ENCODE measurements around the gene RCSD1.

The RCSD1 gene

DNA sequence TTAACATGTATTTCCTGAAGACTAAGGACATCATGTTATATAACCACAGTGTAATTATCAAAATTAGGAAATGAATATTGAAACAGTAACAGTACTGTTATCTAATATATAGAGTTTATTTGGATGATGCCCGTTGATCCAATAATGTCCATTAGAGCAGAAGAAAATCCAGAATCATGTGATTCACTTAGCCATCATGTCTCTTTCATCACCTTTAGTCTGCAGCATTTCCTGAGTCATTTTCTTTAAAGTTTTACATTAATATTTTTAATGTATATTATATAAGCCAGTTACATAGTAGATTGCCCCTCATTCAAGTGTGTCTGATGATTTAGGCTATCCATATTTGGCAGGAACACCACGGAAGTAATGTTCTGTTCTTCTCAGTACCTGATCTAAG, 120.6 kb downstream of the RCSD1 start:
- no peak for DNase-seq

DNA sequence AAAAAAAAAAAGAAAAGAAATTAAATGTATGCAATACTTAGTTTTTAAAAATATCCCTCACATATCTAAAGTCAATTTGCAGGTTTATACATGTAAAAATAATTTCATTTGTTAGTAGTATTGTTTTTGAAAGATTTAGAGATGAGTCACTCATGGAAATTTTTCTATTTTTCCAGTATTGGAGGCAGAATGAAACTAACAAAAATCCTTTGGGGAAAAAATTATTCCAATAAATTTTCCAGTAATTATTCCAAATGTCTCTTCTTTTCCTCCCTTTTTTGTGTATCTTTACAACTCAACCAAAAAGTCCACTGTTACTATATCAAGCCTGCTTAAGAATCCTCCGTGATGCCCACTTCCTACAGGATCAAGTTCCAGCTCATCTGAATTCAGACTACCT, 121.6 kb downstream of the RCSD1 start:
- no peak for DNase-seq

DNA sequence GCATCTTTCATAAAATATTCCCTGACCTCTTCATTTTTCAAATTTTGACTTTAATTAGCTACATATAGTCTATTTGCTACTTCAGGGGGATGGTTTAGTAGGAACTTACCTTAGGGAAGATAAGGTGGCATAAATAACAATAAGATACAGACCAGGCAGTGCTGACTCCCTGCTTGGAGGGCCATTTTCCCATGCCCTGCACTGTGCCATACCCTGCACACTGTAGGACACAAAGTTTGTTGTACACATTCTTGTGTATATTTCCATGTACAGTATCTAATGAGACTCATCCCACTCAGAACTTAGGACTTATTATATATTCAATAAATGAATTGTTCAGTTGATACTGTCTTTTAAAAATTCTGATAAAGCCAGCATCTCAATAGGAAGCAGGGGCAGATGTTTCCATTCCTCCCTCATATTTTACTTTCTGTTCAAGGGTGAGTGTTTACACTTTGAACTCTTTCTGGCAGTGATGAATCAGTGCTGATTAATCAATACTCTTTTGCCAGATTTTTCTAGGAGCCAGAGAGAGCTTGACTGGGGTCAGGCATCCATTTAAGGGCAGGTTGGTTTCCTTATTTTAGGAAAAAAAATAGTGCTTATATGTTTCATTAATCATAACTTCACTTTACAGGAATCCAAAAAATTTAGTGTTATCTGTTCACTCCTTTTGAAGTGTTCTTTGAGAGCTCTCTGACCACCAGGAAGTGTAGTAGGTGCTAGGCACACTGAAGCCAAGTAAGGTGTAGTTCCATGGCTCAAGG, 122.4 kb downstream of the RCSD1 start:
- DNase-seq: no peak

DNA sequence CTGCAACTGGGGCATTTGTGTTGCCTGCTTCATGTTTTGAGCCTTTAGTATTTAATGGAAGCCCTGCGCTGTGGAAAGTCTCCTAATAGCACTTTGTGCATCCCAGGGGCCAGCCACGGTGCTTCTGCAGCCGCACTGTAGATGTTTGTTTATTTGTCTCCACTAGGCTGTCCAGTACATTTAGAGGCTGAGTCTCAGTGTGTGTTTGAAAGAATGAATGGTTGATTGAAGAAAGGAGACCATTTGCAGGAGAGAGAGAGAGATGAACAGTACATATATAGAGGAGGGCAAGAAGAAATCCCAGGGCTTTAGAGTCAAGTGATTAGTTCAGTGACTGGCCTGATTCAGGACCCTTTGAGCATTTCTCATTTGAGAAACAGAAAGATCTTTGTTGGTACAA, 125.6 kb downstream of the RCSD1 start:
- no peak for DNase-seq
